ENCODE data around the gene IQSEC3.

The IQSEC3 gene

GRCh38 chr12:161823-162222, 95.3 kb downstream of the IQSEC3 start:
- in situ Hi-C loops (cut with MboI; ENCODE audit: low pct_unique_long_range_greater_than_20kb, low sequenced_read_pairs, unreplicated experiment), result no loop called here
- TF ChIP-seq CTCF (IDR thresholded peaks at IDR 0.05; ENCODE audit: extremely low read depth, insufficient read depth, missing control alignments), result no peak
- DNase-seq (ENCODE audit: low spot score), result no peak

- DNase-seq (ENCODE audit: low spot score), result no peak
- TF ChIP-seq CTCF (IDR thresholded peaks at IDR 0.05; ENCODE audit: extremely low read depth, insufficient read depth, missing control alignments), result no peak
- in situ Hi-C loops (cut with MboI; ENCODE audit: low pct_unique_long_range_greater_than_20kb, low sequenced_read_pairs, unreplicated experiment), result no loop called here
Observed at GRCh38 chr12:162467-163307, 96.1 kb downstream of the IQSEC3 start.

GRCh38 chr12:163406-163986, 96.9 kb downstream of the IQSEC3 start:
- no peak for DNase-seq (ENCODE audit: low spot score)
- no peak for TF ChIP-seq CTCF (IDR thresholded peaks at IDR 0.05; ENCODE audit: extremely low read depth, insufficient read depth, missing control alignments)
- in situ Hi-C loops (cut with MboI; ENCODE audit: low pct_unique_long_range_greater_than_20kb, low sequenced_read_pairs, unreplicated experiment), result no loop called here

GRCh38 chr12:164207-164606, 97.6 kb downstream of the IQSEC3 start:
- DNase-seq (ENCODE audit: low spot score), result no peak
- in situ Hi-C loops (cut with MboI; ENCODE audit: low pct_unique_long_range_greater_than_20kb, low sequenced_read_pairs, unreplicated experiment), result no loop called here
- TF ChIP-seq CTCF (IDR thresholded peaks at IDR 0.05; ENCODE audit: extremely low read depth, insufficient read depth, missing control alignments), result no peak

GRCh38 chr12:165862-166368, 99.3 kb downstream of the IQSEC3 start:
- in situ Hi-C loops (cut with MboI; ENCODE audit: low pct_unique_long_range_greater_than_20kb, low sequenced_read_pairs, unreplicated experiment), result no loop called here
- no peak for DNase-seq (ENCODE audit: low spot score)
- no peak for TF ChIP-seq CTCF (IDR thresholded peaks at IDR 0.05; ENCODE audit: extremely low read depth, insufficient read depth, missing control alignments)

- in situ Hi-C loops (cut with MboI; ENCODE audit: low pct_unique_long_range_greater_than_20kb, low sequenced_read_pairs, unreplicated experiment), result no loop called here
Observed at GRCh38 chr12:166425-167075, 100.0 kb downstream of the IQSEC3 start.

More at GRCh38 chr12:166425-167075, 100.0 kb downstream of the IQSEC3 start:
- TF ChIP-seq CTCF (IDR thresholded peaks at IDR 0.05; ENCODE audit: extremely low read depth, insufficient read depth, missing control alignments), result no peak
- no peak for DNase-seq (ENCODE audit: low spot score)

All from GM13977 (cell line).